ENCODE results near the gene ZNF579.

ZNF579 gene, protein sequence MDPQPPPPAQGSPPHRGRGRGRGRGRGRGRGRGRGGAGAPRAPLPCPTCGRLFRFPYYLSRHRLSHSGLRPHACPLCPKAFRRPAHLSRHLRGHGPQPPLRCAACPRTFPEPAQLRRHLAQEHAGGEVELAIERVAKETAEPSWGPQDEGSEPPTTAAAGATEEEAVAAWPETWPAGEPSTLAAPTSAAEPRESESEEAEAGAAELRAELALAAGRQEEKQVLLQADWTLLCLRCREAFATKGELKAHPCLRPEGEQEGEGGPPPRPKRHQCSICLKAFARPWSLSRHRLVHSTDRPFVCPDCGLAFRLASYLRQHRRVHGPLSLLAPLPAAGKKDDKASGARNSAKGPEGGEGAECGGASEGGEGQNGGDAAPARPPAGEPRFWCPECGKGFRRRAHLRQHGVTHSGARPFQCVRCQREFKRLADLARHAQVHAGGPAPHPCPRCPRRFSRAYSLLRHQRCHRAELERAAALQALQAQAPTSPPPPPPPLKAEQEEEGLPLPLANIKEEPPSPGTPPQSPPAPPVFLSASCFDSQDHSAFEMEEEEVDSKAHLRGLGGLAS

DNA sequence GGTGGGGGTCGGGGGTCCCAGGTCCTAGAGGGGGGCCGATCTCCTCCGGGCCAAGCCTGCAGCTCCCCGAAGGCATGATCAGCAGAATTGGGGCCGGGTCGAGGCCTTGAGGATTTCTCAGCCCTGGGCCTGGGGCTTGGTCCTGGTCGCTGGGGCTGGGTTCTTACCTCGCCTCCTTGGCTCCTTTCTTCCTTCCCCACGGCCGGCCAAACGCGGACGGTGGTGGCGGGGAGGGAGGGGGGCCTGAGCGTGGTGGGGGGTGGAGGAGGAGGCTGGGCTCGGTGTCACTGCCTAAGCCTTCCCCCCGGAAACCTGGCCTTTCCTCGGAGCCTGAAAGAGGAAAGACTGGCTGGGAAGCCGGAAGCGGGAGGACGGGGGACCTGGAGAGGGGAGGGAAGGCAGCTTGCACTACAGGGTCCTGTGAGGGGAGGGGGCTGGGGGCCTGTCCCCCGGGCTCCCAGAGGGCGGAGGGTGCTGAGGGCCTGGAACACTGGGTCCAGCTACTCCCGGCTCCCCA is at the start of gene ZNF579:
ZNF579 (minus strand) TSS at position 221 of the 517 bp plus-strand sequence. CDS start 1,209 bp downstream, outside the sequence.
- peak; percentile 86 for DNase-seq

DNA sequence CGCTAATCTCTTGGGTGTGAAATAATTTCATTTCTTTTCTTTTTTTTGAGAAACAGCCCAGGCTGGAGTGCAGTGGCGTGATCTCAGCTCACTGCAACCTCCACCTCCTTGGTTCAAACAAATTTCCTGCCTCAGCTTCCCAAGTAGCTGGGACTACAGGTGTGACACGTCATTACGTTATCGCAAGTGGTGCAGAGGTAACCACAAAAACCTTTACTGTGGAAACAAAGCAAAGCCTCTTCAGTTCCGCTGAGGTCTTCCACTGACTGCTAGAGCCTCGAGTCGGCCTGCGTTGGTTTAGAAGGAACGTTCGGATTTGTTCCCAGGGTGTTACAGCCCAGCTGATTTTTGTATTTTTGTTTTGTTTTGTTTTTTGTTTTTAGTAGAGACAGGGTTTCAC is 45.7 kb upstream of the ZNF579 start:
- DNase-seq: no peak

DNA sequence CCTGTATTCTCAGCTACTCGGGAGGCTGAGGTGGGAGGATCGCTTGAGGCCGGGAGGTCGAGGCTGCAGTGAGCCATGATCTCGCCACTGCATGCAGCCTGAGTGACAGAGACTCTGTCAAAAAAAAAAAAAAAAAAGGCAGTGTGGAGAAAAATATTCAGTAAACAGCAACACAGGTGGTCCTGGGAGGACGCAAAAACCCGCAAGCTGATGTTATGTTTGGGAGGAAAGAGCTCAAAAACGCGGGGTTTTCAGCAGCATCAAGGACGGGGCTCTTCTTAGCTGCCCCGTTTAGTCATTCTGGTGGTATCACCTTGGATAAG is 44.3 kb upstream of the ZNF579 start:
- DNase-seq: no peak

DNA sequence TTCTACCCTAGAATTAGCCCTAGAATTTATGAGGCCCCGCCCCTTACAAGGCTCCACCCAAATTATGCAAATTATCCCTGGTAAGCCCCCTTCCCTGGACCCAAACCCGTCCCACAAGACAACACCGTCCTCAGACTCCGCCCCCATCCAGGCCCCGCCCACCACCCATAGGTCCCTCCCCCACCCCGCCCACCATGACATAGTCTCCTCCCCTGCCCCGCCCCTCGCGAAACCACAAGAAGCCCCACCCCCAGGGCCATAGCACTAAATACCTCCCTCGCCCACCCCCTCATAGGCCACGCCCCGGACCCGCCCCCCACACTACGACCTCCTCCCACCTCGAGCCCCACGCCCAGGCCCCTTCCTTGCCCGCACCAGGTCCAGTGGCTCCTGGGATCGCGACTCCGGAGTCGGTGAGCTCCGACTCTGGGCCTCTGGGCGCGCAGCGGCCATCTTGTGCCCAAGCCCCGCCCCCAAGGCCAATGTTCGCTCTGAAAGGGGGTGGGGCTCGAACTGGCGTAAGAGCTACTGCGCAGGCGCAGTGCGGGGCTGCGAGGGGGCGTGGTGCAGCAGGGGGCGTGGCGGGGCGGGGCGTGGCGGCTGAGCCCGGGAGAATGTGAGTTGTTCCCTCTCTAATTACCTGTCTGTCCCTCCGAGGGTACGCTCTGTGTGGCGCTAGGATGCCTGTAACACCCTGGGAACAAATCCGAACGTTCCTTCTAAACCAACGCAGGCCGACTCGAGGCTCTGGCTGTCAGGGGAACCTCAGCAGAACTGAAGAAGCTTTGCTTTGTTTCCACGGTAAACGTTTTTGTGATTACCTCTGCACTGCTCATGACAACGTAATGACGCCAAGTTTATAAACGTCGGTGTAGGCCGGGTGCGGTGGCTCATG is 43.7 kb upstream of the ZNF579 start, which contains the start of gene ZNF784:
ZNF784 (minus strand) TSS at position 458 of the 895 bp plus-strand sequence; CDS start at position 453, 5 bp downstream.
- DNase-seq: peak; percentile 96

DNA sequence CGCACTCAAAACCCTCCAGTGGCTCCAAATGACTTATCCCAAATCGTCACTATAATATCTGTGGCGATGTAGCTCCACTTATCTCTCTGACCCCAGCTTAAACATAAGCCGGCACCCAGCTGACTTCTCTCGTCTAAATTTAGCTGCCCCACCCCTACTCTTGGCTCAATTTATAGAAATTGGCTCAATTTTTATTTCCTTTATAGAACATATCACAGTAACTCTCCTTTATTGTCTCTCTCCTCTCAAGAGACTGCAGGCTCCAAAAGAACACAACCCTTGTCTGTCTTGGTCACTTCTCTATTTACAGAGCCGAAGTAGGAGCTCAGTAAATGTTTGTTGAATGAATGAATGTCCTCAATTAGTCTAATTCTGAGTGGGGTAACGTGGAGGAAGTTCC is 42.9 kb upstream of the ZNF579 start:
- no peak for DNase-seq

DNA sequence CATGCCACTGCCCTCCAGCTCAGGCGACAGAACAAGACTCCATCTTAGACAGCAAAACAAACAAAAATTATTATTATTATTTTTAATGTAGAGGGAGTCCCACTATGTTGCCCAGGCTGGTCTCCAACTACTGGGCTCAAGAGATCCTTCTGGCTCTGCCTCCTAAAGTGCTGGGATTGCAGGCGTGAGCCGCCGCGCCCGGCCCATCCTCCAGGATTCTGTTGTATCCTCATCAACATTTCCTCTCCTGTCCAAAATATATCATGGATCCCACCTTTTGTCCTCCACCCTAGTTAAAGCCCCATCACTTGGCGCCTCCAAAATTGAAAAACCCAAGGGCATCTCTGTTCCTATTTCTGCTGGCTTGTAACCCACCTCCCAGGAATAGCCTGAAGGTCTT is 42.5 kb upstream of the ZNF579 start:
- no peak for DNase-seq

DNA sequence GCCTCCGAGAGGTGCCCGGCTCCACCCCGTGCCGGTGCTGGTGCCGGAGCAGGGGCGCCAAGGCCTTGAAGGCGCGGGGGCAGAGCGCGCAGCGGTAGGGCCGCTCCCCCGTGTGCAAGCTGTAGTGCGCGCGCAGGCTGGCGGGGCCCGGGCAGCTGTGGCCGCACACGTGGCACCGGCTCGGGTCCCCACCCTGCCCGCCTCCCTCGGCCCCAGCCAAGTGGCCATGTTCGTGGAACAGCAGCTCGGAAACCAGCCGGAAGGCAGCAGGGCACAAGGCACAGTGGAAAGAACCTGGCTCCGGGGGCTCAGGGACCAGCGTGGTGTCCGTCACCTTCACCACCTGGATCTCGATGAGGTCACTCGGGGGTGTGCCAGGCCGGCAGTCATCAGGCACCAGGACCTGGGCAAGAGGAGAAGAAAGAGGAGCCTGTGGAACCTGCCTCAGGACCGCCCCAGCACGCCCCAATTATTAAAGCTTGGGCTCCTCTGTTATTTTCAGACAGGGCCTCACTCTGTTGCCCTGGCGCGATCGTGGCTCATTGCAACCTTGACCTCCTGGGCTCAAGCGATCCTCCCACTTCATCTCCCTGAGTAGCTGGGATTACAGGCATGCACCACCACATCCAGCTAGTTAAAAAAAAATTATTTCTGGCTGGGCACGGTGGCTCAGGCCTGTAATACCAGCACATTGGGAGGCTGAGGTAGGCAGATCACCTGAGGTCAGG is 41.8 kb upstream of the ZNF579 start:
- DNase-seq: no peak

DNA sequence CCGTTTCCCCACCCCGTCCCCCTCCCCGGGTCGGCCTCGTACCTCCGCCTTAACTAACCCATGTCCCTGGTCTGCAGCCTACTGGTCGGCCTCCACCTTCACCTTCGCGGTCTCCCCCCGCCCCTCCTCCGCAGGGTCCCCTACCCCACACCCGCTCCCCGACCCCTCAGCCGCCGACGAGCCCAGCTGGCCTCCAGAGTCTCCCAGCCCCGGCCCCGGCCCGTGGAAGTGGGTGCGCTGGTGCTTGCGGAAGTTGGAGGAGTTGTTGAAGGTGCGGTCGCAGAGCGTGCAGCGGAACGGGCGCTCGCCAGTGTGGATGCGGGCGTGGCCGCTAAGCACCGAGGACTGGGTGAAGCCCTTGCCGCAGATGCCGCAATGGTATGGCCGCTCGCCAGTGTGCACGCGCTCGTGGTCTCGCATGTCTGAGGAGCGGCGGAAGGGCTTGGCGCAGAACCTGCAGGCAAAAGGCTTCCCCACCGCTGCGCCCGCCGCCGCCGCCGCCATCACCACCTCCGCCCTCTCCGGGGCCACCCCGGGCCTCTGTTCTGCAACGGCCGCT is 41.1 kb upstream of the ZNF579 start:
- no peak for DNase-seq

DNA sequence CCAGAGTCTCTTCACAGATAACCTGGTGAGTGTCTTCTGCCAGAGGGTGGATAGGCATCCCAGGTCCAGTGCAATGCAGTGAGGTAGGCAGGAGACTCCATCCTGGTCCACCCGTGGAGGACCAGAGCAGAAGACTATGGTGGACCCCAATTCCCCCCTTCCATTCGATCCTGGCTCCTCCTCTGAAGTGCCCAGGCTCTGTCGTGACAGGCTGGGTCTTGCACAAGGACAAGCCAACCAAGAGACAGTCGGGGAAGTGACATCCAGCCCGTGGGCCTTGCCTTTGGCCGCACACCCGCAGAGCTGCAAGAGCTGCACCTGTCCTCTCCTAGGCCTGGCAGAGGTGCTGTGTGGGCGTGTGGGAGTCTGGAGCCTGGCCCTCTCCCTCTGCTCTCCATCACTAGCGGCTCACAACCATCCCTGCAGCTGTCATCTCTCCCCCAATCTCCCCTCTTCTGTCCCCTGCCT is 40.6 kb upstream of the ZNF579 start:
- no peak for DNase-seq

DNA sequence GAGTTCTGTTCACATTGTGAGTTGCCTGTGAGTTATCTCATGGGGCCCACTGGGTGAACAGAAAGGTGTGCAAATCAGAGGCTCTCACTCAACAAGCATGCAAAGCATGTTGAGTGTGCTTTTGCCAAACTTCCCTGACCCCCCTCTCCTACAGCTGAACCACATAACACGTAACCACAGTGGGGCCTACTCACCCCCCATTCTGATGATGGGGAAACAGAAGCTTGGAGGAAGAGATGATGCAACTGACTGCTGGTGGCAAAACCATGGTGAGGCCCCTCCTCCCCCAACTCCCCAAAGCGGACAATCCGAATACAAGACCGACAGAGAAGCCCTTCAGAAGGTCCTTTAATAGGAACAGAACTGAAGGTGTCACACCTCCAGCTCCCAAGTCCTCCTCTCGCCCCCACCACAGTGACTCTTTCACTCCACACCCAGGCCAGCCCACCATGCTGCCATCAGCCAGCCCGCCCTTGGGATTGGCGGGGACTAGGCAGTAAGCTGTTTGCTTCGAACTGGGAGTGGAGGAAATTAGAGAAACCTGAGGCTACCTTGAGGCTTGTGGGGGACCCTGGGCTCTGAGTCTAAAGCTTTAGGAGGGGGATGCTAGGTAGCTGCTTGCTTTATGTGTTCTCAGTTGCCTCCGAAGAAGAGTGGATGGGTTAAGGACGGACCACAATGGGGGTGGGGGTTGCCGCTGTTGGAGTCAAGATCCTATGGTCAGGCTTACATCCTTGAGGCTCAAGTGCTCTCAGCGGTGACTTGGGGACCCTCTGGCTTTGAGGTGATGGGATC is 40.0 kb upstream of the ZNF579 start:
- DNase-seq: no peak

DNA sequence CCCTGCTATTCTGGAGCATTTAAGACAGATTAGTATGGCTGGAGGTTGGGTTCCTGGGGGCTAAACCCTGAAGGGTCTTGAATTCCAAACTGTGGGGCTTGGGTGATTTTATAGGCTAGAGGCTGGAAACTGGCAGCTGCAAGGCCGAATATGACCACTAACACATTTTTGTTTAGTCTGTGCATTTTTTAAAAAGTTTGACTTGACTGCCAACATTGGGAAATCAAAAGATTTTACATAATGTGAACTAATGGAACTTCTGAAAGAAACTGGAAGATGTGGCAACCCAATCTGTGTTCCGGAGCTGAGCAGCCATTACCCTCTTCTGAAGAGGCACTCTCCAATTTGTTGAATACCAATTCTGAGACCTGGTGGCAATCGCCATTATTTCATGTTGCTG is 38.6 kb upstream of the ZNF579 start:
- no peak for DNase-seq

DNA sequence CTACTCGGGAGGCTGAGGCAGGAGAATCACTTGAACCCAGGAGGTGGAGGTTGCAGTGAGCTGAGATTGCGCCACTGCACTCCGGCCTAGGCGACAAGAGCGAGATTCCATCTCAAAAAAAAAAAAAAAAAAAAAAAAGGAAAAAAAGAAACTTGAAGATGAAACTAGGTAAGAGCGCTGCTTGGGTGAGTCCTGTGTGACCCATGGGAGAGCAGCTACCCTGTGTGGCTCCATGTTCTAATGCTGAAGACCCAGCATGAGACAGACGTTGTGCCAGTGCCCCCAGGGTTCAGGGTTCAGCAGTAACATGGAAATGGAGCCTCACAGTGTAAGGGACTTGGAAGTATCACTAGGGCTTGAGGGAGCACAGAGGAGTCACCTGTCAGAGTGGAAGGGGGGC is 37.8 kb upstream of the ZNF579 start:
- no peak for DNase-seq

DNA sequence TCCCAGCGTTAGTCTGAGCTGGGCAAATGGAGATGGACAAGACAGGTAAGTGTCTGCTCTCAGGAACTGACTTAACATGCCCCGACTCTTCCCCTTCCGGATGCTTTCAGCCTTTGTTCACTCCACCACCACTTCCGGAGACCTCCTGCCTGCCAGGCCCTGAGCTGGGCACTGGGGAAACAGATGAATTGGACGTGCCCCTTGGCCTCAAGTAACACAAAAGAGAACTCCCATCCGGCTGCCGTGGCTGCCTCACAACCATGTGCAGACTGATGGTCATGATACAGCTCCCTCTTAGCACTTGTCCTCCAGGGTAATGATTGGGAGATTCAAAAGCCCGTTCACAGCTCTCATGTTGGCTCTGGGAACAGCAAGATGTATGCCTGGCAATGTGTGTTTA is 36.8 kb upstream of the ZNF579 start:
- DNase-seq: no peak

DNA sequence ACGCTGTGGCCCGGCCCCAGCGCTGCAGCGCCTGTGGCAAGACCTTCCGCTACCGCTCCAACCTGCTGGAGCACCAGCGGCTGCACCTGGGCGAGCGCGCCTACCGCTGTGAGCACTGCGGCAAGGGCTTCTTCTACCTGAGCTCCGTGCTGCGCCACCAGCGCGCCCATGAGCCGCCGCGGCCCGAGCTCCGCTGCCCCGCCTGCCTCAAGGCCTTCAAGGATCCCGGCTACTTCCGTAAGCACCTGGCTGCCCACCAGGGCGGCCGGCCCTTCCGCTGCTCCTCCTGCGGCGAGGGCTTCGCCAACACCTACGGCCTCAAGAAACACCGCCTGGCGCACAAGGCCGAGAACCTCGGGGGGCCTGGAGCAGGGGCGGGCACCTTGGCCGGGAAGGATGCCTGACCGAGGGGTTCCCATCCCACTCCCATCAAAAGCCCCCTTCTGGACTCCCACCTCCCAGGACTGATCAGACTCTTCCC is 35.8 kb upstream of the ZNF579 start:
- DNase-seq: no peak

DNA sequence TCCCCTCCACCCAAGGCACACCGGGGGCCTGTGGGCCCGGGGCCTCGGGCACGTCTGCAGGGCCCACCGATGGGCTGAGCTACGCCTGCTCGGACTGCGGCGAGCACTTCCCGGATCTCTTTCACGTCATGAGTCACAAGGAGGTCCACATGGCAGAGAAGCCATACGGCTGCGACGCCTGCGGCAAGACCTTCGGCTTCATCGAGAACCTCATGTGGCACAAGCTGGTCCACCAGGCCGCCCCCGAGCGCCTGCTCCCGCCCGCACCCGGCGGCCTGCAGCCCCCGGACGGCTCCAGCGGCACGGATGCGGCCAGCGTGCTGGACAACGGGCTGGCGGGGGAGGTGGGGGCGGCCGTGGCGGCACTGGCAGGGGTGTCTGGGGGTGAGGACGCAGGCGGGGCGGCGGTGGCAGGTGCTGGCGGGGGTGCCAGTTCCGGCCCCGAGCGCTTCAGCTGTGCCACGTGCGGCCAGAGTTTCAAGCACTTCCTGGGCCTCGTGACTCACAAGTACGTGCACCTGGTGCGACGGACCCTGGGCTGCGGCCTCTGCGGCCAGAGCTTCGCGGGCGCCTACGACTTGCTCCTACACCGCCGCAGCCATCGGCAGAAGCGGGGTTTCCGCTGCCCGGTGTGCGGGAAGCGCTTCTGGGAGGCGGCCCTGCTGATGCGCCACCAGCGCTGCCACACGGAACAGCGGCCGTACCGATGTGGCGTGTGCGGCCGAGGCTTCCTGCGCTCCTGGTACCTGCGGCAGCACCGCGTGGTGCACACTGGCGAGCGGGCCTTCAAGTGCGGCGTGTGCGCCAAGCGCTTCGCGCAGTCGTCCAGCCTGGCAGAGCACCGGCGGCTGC is 35.1 kb upstream of the ZNF579 start:
- DNase-seq: no peak

DNA sequence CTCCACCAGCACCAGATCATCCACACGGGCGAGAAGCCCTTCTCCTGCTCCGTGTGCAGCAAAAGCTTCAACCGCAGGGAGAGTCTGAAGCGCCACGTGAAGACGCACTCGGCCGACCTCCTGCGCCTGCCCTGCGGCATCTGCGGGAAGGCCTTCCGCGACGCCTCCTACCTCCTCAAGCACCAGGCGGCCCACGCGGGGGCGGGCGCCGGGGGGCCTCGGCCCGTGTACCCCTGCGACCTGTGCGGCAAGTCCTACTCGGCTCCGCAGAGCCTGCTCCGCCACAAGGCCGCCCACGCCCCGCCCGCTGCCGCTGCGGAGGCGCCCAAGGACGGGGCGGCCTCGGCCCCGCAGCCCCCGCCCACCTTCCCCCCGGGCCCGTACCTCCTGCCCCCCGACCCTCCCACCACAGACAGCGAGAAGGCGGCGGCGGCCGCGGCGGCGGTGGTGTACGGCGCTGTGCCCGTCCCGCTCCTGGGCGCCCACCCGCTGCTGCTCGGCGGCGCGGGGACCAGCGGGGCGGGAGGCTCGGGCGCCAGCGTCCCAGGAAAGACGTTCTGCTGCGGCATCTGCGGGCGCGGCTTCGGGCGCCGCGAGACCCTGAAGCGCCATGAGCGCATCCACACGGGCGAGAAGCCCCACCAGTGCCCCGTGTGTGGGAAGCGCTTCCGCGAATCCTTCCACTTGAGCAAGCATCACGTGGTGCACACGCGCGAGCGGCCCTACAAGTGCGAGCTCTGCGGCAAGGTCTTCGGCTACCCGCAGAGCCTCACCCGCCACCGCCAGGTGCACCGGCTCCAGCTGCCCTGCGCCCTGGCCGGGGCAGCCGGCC is 34.3 kb upstream of the ZNF579 start:
- DNase-seq: no peak

DNA sequence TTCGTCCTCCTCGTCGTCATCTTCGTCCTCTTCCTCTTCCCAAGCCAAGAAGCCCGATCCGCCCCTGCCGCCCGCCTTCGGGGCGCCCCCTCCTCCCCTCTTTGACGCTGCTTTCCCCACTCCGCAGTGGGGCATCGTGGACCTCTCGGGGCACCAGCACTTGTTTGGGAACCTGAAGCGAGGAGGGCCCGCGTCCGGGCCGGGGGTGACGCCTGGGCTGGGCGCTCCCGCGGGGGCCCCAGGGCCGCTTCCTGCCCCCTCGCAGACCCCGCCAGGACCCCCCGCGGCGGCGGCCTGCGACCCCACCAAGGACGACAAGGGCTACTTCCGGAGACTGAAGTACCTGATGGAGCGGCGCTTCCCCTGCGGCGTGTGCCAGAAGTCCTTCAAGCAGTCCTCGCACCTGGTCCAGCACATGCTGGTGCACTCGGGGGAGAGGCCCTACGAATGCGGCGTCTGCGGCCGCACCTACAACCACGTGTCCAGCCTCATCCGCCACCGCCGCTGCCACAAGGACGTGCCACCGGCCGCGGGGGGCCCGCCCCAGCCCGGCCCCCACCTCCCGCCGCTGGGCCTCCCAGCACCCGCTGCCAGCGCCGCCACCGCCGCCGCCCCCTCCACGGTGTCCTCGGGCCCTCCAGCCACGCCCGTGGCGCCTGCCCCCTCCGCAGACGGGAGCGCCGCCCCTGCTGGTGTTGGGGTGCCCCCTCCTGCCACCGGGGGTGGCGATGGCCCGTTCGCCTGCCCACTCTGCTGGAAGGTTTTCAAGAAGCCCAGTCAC is 33.5 kb upstream of the ZNF579 start:
- DNase-seq: no peak

DNA sequence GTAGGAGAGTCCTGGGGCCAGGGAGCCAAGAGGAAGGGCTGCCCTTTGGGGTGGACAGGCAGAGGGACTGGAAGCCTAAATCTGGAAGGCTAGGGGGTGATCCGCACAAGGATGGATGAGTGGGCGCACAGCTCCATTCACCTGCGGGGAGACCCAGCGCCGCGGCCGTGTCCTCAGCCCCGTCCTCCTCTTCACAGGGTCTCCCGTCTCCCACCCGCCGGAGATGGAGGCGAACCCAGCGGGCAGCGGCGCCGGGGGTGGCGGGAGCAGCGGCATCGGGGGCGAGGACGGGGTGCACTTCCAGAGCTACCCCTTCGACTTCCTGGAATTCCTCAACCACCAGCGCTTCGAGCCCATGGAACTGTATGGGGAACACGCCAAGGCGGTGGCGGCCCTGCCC is 32.7 kb upstream of the ZNF579 start:
- no peak for DNase-seq

All from COR-L47 (cell line).